ENCODE measurements around the gene LRP8. TPM values are rescaled to one million over a fixed set of nuclear protein-coding genes. Genes with fewer than 3 reads are reported as not detected.

LRP8 gene
- total and polyA plus RNA-seq, 2 donors (not counting 3 experiments of a cell fraction or from before 2014, with no cell fraction given), result 40.9 to 62.2 TPM

GRCh38 chr1:53246261-53247134, 81.4 kb downstream of the LRP8 start:
- H3K36me3 ChIP-seq (ENCODE audit: control insufficient read depth in 2 of 2, extremely low read depth in 1 of 2, insufficient read depth in 2 of 2, low read length in 2 of 2), result peaks cover 0 to 12% of the 10 kb centered on the region in 2 experiments
- H3K9me3 ChIP-seq (replicated peaks; ENCODE audit: control insufficient read depth, insufficient read depth, low read length), result no peaks in the 10 kb centered on the region
- H3K4me1 ChIP-seq (ENCODE audit: control insufficient read depth, extremely low read depth, insufficient read depth, low read length), result peaks cover 4% of the 10 kb centered on the region
- no peak overlapping the region for H2AFZ ChIP-seq (ENCODE audit: low read depth, low read length)
- H3K79me2 ChIP-seq (ENCODE audit: control insufficient read depth, insufficient read depth, low read length), result no peaks in the 10 kb centered on the region
- BruUV-seq (replicated peaks), result no TSS peak
- no peak overlapping the region for H3K4me2 ChIP-seq (ENCODE audit: insufficient read depth, low read length)
- no peaks in the 10 kb centered on the region for H3K27me3 ChIP-seq (ENCODE audit: control insufficient read depth in 2 of 2, insufficient read depth in 2 of 2, low read length in 2 of 2)
- no peak overlapping the region for H3K4me3 ChIP-seq (replicated peaks in 1 of 3; ENCODE audit: insufficient read depth in 1 of 3, low read depth in 1 of 3, low read length in 3 of 3)
- DNase-seq (ENCODE audit: low read depth, low spot score) (no peak), FAIRE-seq (no peak)
- no peak overlapping the region for H3K9ac ChIP-seq (replicated peaks; ENCODE audit: extremely low read depth, insufficient read depth, low read length)
- CTCF ChIA-PET, result no interaction called here
- dilution Hi-C loops (cut with MboI; ENCODE audit: extremely low pct_ligation_motif_present, low sequenced_read_pairs), result no loop called here
- TF ChIP-seq MYC (IDR thresholded peaks at IDR 0.05; ENCODE audit: low read depth, low read length), result no peak
- intact Hi-C loops (cut with micrococcal nuclease), result no loop called here
- no peaks in the 10 kb centered on the region for H4K20me1 ChIP-seq (replicated peaks; ENCODE audit: control insufficient read depth, extremely low read depth, insufficient read depth, low read length)
- POLR2A ChIA-PET, result no interaction called here
- H3K27ac ChIP-seq (ENCODE audit: insufficient read depth, low read depth, low read length), result no peak overlapping the region
- no peaks in the 10 kb centered on the region for H3K9me1 ChIP-seq (replicated peaks; ENCODE audit: control insufficient read depth, extremely low read depth, insufficient read depth, low read length)

GRCh38 chr1:53244141-53244540, 83.7 kb downstream of the LRP8 start:
- no peaks in the 10 kb centered on the region for H3K9me1 ChIP-seq (replicated peaks; ENCODE audit: control insufficient read depth, extremely low read depth, insufficient read depth, low read length)
- H3K9ac ChIP-seq (replicated peaks; ENCODE audit: extremely low read depth, insufficient read depth, low read length), result no peak overlapping the region
- no peak overlapping the region for H3K4me3 ChIP-seq (replicated peaks in 1 of 3; ENCODE audit: insufficient read depth in 1 of 3, low read depth in 1 of 3, low read length in 3 of 3)
- DNase-seq (ENCODE audit: low read depth, low spot score) (peak; percentile 40), FAIRE-seq (peak; percentile 69)
- dilution Hi-C loops (cut with MboI; ENCODE audit: extremely low pct_ligation_motif_present, low sequenced_read_pairs) (no loop called here), intact Hi-C loops (cut with micrococcal nuclease) (no loop called here)
- no peaks in the 10 kb centered on the region for H3K9me3 ChIP-seq (replicated peaks; ENCODE audit: control insufficient read depth, insufficient read depth, low read length)
- CTCF ChIA-PET, result no interaction called here
- no peak overlapping the region for H3K4me2 ChIP-seq (ENCODE audit: insufficient read depth, low read length)
- H3K27ac ChIP-seq (ENCODE audit: insufficient read depth, low read depth, low read length), result no peak overlapping the region
- peaks cover 0 to 7% of the 10 kb centered on the region in 2 experiments for H3K36me3 ChIP-seq (ENCODE audit: control insufficient read depth in 2 of 2, extremely low read depth in 1 of 2, insufficient read depth in 2 of 2, low read length in 2 of 2)
- TF ChIP-seq FOS (IDR thresholded peaks at IDR 0.05; ENCODE audit: borderline replicate concordance, insufficient read depth, low read length) (no peak), POLR2A (IDR thresholded peaks at IDR 0.05; ENCODE audit: low read depth, low read length) (no peak), GATA2 (IDR thresholded peaks at IDR 0.05; ENCODE audit: insufficient read depth, insufficient read length, low read depth, low read length) (no peak), MYC (IDR thresholded peaks at IDR 0.05; ENCODE audit: low read depth, low read length) (no peak), POLR2AphosphoS5 (IDR thresholded peaks at IDR 0.05; ENCODE audit: insufficient read depth, low read depth, low read length) (no peak)
- no TSS peak for BruUV-seq (replicated peaks)
- H3K79me2 ChIP-seq (ENCODE audit: control insufficient read depth, insufficient read depth, low read length), result no peaks in the 10 kb centered on the region
- POLR2A ChIA-PET, result no interaction called here
- H2AFZ ChIP-seq (ENCODE audit: low read depth, low read length), result no peak overlapping the region
- no peaks in the 10 kb centered on the region for H4K20me1 ChIP-seq (replicated peaks; ENCODE audit: control insufficient read depth, extremely low read depth, insufficient read depth, low read length)
- H3K27me3 ChIP-seq (ENCODE audit: control insufficient read depth in 2 of 2, insufficient read depth in 2 of 2, low read length in 2 of 2), result no peaks in the 10 kb centered on the region
- H3K4me1 ChIP-seq (ENCODE audit: control insufficient read depth, extremely low read depth, insufficient read depth, low read length), result peaks cover 4% of the 10 kb centered on the region
